Fibroblast of lung (primary cell): ENCODE measurements around the gene GRB2. TPM values are rescaled to one million over a fixed set of nuclear protein-coding genes. Genes with fewer than 3 reads are reported as not detected.
"Not testable (repeated sequence)": the region's sequence is repeated elsewhere in the genome, so short reads cannot be mapped to it uniquely, and the experiment has no call there.

Experiments
- DNase-seq, 2 donors: peaks; one replicate each; pipeline versions ENCODE4 v3.0.0 to v3.0.0-alpha.2; 2010; ENCODE audit warnings: low read depth in 2 of 2
- H2AFZ ChIP-seq: 2 replicates; pipeline ENCODE4 v1.5.1; 2012; ENCODE audit warnings: low read length, control low read depth, inconsistent platforms
- H3K27ac ChIP-seq: 2 replicates; pipeline ENCODE4 v1.5.1; 2011; ENCODE audit warnings: low read length, control low read depth; ENCODE audit not compliant: insufficient read depth
- H3K27me3 ChIP-seq: 2 replicates; pipeline ENCODE4 v1.5.1; 2011; ENCODE audit warnings: mild to moderate bottlenecking, low read length; ENCODE audit not compliant: control insufficient read depth, insufficient read depth
- H3K36me3 ChIP-seq: 2 replicates; pipeline ENCODE4 v1.5.1; 2011; ENCODE audit warnings: low read length; ENCODE audit not compliant: control insufficient read depth, insufficient read depth
- H3K4me1 ChIP-seq: 2 replicates; pipeline ENCODE4 v1.5.1; 2011; ENCODE audit warnings: low read length; ENCODE audit not compliant: control insufficient read depth, insufficient read depth; ENCODE audit errors: extremely low read depth
- H3K4me2 ChIP-seq: 2 replicates; pipeline ENCODE4 v1.5.1; 2011; ENCODE audit warnings: low read length, control low read depth; ENCODE audit not compliant: insufficient read depth; ENCODE audit errors: extremely low read depth
- H3K4me3 ChIP-seq, 4 experiments: fragments of 200-600 bp in 1 of 4; sonication (generic) in 1 of 4; replicated peaks in 1 of 4; 2 replicates each; pipeline ENCODE4 v1.5.1; 2011 to 2016; ENCODE audit warnings: low read length in 4 of 4, low read depth in 3 of 4, mild to moderate bottlenecking in 3 of 4, control low read depth in 2 of 4, inconsistent platforms in 1 of 4, mixed read lengths in 1 of 4; ENCODE audit not compliant: insufficient read depth in 1 of 4; ENCODE audit errors: control extremely low read depth in 1 of 4
- H3K79me2 ChIP-seq: 2 replicates; pipeline ENCODE4 v1.5.1; 2012; ENCODE audit warnings: mild to moderate bottlenecking, low read length, inconsistent platforms; ENCODE audit not compliant: control insufficient read depth, insufficient read depth
- H3K9ac ChIP-seq: 2 replicates; pipeline ENCODE4 v1.5.1; 2011; ENCODE audit warnings: mild to moderate bottlenecking, low read length, control low read depth; ENCODE audit not compliant: insufficient read depth
- H3K9me3 ChIP-seq: 2 replicates; pipeline ENCODE4 v1.5.1; 2012; ENCODE audit warnings: low read depth, low read length; ENCODE audit not compliant: control insufficient read depth, insufficient read depth
- H4K20me1 ChIP-seq: 2 replicates; pipeline ENCODE4 v1.5.1; 2011; ENCODE audit warnings: low read length; ENCODE audit not compliant: control insufficient read depth, insufficient read depth; ENCODE audit errors: extremely low read depth
- EZH2 ChIP-seq: IDR thresholded peaks from 2 replicates; pipeline ENCODE4 v1.5.1; 2012; ENCODE audit warnings: low read length, control low read depth, mild to moderate bottlenecking; ENCODE audit errors: missing control alignments
- polyA plus RNA-seq, 2 donors: library from polyadenylated mRNA; depleted of rRNA in 1 of 2; stranded (reverse) in 1 of 2; unstranded in 1 of 2; fragments of >200 nt; gene quantifications; 2 replicates each; pipeline ENCODE4 v1.2.1, GENCODE V29; 2011 to 2012; ENCODE audit warnings: missing spikeins in 1 of 2
- total RNA-seq: library from RNA; depleted of rRNA; stranded (reverse); fragments of >200 nt; gene quantifications from 2 replicates; pipeline ENCODE4 v1.2.1, GENCODE V29; 2014
- TF ChIP-seq, protein P1 (sequence below), 2 donors: IDR thresholded peaks in 1 of 2; conservative IDR thresholded peaks in 1 of 2; 1 replicate in 1 of 2; 2 replicates in 1 of 2; pipeline ENCODE4 v1.5.1; 2011 to 2012; ENCODE audit warnings: low read length in 2 of 2, control low read depth in 1 of 2, inconsistent platforms in 1 of 2, low read depth in 1 of 2, mild to moderate bottlenecking in 1 of 2

GRB2 gene
- total and polyA plus RNA-seq, 2 donors (not counting 1 experiment from before 2014, with no cell fraction given), result 68.9 to 69.7 TPM

DNA sequence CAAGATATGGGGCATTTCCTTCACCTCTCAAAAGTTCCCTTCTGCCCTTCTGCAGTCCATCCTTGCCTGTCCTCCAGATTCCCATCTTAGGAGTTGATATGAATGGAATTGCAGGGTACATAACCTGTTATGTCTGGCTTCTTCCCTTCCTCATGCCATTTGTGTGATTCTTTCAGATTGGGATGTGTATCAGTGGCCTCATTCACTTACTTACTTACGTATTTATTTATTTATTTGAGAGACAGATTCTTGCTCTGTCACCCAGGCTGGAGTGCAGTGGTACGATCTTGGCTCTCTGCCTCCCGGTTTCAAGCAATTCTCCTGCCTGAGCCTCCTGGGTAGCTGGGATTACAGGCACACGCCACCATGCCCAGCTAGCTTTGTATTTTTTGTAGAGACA lies 44.8 kb upstream of the GRB2 start:
- no peak overlapping the region for H2AFZ ChIP-seq
- H3K27me3 ChIP-seq, result no peaks in the 10 kb centered on the region
- H3K4me3 ChIP-seq, result no peak overlapping the region
- TF ChIP-seq, protein P1, sequence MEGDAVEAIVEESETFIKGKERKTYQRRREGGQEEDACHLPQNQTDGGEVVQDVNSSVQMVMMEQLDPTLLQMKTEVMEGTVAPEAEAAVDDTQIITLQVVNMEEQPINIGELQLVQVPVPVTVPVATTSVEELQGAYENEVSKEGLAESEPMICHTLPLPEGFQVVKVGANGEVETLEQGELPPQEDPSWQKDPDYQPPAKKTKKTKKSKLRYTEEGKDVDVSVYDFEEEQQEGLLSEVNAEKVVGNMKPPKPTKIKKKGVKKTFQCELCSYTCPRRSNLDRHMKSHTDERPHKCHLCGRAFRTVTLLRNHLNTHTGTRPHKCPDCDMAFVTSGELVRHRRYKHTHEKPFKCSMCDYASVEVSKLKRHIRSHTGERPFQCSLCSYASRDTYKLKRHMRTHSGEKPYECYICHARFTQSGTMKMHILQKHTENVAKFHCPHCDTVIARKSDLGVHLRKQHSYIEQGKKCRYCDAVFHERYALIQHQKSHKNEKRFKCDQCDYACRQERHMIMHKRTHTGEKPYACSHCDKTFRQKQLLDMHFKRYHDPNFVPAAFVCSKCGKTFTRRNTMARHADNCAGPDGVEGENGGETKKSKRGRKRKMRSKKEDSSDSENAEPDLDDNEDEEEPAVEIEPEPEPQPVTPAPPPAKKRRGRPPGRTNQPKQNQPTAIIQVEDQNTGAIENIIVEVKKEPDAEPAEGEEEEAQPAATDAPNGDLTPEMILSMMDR (conservative IDR thresholded peaks at IDR 0.05 in 1 of 2, IDR thresholded peaks at IDR 0.05 in 1 of 2; ENCODE audit: low read depth in 1 of 2, low read length in 2 of 2), result no peak
- no peak for TF ChIP-seq EZH2
- no peak overlapping the region for H3K4me2 ChIP-seq
- no peaks in the 10 kb centered on the region for H3K4me1 ChIP-seq
- no peaks in the 10 kb centered on the region for H3K9me3 ChIP-seq
- DNase-seq, result peak in 1 of 2 donors; percentile 53
- no peak overlapping the region for H3K9ac ChIP-seq
- H3K27ac ChIP-seq, result no peak overlapping the region
- H3K36me3 ChIP-seq, result no peaks in the 10 kb centered on the region
- no peaks in the 10 kb centered on the region for H3K79me2 ChIP-seq
- no peaks in the 10 kb centered on the region for H4K20me1 ChIP-seq

DNA sequence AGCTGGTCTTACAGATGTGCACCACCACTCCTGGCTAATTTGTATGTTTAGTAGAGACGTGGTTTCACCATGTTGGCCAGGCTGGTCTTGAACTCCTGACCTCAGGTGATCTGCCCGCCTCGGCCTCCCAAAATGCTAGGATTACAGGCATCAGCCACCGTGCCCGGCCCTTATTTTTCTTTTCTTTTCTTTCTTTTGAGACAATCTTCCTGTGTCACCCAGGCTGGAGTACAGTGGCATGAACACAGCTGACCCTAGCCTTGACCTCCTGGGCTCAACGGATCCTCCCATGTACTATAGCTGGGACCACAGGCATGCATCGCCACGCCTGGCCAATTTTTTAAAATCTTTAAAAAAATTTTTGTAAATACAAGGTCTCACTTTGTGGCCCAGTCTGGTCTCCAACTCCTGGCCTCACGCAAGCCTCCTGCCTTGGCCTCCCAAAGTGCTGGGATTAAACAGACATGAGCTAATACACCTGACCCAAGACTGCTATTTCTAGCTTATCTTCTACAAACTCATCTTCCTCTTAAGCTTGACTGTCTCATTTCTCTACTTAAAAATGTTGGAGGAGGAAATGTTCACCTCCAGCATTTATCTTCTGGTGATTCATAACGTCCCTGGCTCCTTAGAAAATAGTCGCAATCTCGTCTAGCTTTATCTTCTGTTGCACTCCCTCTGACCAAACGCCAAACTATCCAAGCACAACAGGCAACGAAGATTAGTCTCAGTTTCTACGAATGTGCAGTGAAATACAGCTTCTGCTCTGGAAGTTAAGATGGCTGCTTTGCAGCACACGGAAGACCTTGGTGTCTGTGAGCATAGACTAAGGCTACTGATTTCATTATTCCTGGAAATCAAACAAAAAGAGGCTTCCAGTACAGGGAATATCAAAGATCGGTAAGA lies 42.7 kb upstream of the GRB2 start:
- no peak overlapping the region for H2AFZ ChIP-seq
- H3K9me3 ChIP-seq, result no peaks in the 10 kb centered on the region
- no peaks in the 10 kb centered on the region for H3K36me3 ChIP-seq
- H3K79me2 ChIP-seq, result no peaks in the 10 kb centered on the region
- H3K9ac ChIP-seq, result no peak overlapping the region
- H3K4me3 ChIP-seq, result no peak overlapping the region
- DNase-seq, result peak in 1 of 2 donors; percentile 58
- no peaks in the 10 kb centered on the region for H4K20me1 ChIP-seq
- no peak overlapping the region for H3K4me2 ChIP-seq
- H3K27me3 ChIP-seq, result no peaks in the 10 kb centered on the region
- no peak overlapping the region for H3K27ac ChIP-seq
- H3K4me1 ChIP-seq, result peaks cover 2% of the 10 kb centered on the region
- no peak for TF ChIP-seq EZH2
- TF ChIP-seq, protein P1 (conservative IDR thresholded peaks at IDR 0.05 in 1 of 2, IDR thresholded peaks at IDR 0.05 in 1 of 2; ENCODE audit: low read depth in 1 of 2, low read length in 2 of 2), result no peak

DNA sequence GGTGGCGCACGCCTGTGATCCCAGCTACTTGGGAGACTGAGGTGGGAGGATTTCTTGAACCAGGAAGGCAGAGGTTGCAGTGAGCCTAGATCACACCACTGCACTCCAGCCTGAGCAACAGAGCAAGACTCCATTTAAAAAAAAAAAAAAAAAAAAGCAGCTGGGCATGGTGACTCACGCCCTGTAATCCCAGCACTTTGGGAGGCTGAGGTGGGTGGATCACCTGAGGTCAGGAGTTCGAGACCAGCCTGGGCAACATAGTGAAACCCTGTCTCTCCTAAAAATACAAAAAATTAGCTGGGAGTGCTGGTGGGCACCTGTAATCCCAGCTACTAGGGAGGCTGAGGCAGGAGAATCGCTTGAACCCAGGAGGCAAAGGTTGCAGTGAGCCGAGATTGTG lies 40.4 kb upstream of the GRB2 start:
- not testable (repeated sequence) for H3K4me3 ChIP-seq, DNase-seq, H3K9ac ChIP-seq, H4K20me1 ChIP-seq, H3K27me3 ChIP-seq, H3K4me2 ChIP-seq, H3K27ac ChIP-seq, H3K4me1 ChIP-seq, H3K9me3 ChIP-seq, H2AFZ ChIP-seq, H3K79me2 ChIP-seq, H3K36me3 ChIP-seq
